GM12873 (cell line): Measurements from ENCODE around the gene TANGO2.

Source experiments
- CTCF ChIP-seq: IDR thresholded peaks from 2 replicates; pipeline ENCODE4 v1.5.1; 2012; ENCODE audit warnings: low read depth, mild to moderate bottlenecking, moderate library complexity, low read length, control low read depth; ENCODE audit not compliant: insufficient read depth; ENCODE audit errors: missing control alignments

Gene TANGO2

GRCh38 chr22:20089226-20089976 lies 68.5 kb downstream of the TANGO2 start:
- TF ChIP-seq CTCF, result no peak

- TF ChIP-seq CTCF, result no peak
These were observed 69.2 kb downstream of the TANGO2 start for GRCh38 chr22:20089977-20090729.

- TF ChIP-seq CTCF, result no peak
These were observed 69.9 kb downstream of the TANGO2 start for GRCh38 chr22:20090730-20091240.

GRCh38 chr22:20091690-20092476 lies 71.0 kb downstream of the TANGO2 start:
- no peak for TF ChIP-seq CTCF

- TF ChIP-seq CTCF, result no peak
These were observed 71.6 kb downstream of the TANGO2 start for GRCh38 chr22:20092477-20092854.

- no peak for TF ChIP-seq CTCF
These were observed 72.7 kb downstream of the TANGO2 start for GRCh38 chr22:20093418-20094196.
